Measurements from ENCODE around the gene WT1. TPM values are rescaled to one million over a fixed set of nuclear protein-coding genes. Genes with fewer than 3 reads are reported as not detected.

Gene WT1
- total and polyA plus RNA-seq, 10 of the 15 experiments (the other 5 are each of a cell fraction or from before 2014, with no cell fraction given): 0.07 to 0.37 (median 0.08) TPM; not detected in 7

DNA sequence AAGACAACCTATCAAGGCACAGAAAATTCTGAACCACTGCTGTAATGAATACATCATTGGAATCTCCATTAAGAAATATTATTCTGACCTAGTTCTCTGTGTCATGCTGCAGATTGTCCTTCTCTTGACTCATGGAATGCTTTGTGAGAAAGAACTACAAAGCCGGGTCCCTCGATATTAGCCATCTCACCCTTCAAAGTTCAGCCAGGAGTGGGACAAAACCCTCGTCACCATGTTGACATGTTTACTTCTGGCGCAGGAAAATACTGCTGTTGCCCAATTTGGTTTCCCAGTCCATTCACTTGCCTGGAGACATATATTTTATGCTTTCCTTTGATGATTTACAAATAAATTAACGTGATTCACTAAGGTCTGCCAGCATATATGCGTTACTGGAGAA lies 10.9 kb upstream of the WT1 start:
- ATAC-seq: no peak
- Histone ChIP-seq H3K4me2 (ENCODE audit: control insufficient read depth, insufficient read depth) (no peak overlapping the region), H3K27ac (ENCODE audit: control insufficient read depth, insufficient read depth) (no peak overlapping the region), H3K4me1 (ENCODE audit: control insufficient read depth, insufficient read depth, low read length) (no peaks in the 10 kb centered on the region), H3K36me3 (ENCODE audit: control insufficient read depth in 2 of 2, insufficient read depth in 2 of 2, low read length in 1 of 2) (no peaks in the 10 kb centered on the region), H3K9me3 (replicated peaks; ENCODE audit: control insufficient read depth, insufficient read depth, low read length) (no peaks in the 10 kb centered on the region), H3K79me2 (ENCODE audit: control insufficient read depth, insufficient read depth, low read length) (no peaks in the 10 kb centered on the region), H3K9ac (ENCODE audit: control insufficient read depth, insufficient read depth, low read length) (no peak overlapping the region), H3K4me3 (no peak overlapping the region), H4K20me1 (ENCODE audit: control insufficient read depth, insufficient read depth) (no peaks in the 10 kb centered on the region), H3K27me3 (replicated peaks in 1 of 2; ENCODE audit: control insufficient read depth in 2 of 2, insufficient read depth in 2 of 2, low read length in 1 of 2) (peaks cover 0 to 5% of the 10 kb centered on the region in 2 experiments; a peak in 1 of 4 replicates), H2AFZ (ENCODE audit: control insufficient read depth, low read depth, low read length) (no peak overlapping the region)
- DNase-seq (ENCODE audit: low read depth, low spot score): no peak
- CTCF ChIA-PET: no interaction called here
- in situ Hi-C loops (cut with MboI): no loop called here
- RAD21 ChIA-PET (ENCODE audit: unreplicated experiment): no interaction called here
- no TSS peak for BruUV-seq (replicated peaks)
- POLR2A ChIA-PET: no interaction called here
- WGBS (ENCODE audit: insufficient coverage, insufficient replicate concordance, low lambda C conversion rate, missing lambda C conversion rate): 19% methylated on average over 6 of the region's 6 CpGs
- SMC1A ChIA-PET (ENCODE audit: uncharacterized antibody, unreplicated experiment): interaction anchor here (1.5 kb wide), 1 partner anchor 43 kb away, joined by 3 read pairs; no protein-coding TSS in a partner anchor
- TF ChIP-seq KAT2A (conservative IDR thresholded peaks at IDR 0.05; ENCODE audit: control insufficient read depth, low read depth, low read length): no peak
- TF ChIP-seq, protein P1, sequence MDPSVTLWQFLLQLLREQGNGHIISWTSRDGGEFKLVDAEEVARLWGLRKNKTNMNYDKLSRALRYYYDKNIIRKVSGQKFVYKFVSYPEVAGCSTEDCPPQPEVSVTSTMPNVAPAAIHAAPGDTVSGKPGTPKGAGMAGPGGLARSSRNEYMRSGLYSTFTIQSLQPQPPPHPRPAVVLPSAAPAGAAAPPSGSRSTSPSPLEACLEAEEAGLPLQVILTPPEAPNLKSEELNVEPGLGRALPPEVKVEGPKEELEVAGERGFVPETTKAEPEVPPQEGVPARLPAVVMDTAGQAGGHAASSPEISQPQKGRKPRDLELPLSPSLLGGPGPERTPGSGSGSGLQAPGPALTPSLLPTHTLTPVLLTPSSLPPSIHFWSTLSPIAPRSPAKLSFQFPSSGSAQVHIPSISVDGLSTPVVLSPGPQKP (IDR thresholded peaks at IDR 0.05; ENCODE audit: low read depth, low read length): no peak
- TF ChIP-seq YBX1 (IDR thresholded peaks at IDR 0.05): no peak
- TF ChIP-seq JUNB (IDR thresholded peaks at IDR 0.05): no peak
- no peak for TF ChIP-seq ZZZ3 (IDR thresholded peaks at IDR 0.05; ENCODE audit: control insufficient read depth, insufficient read length, low read depth)
- no peak for TF ChIP-seq YY1 (IDR thresholded peaks at IDR 0.05; ENCODE audit: low read depth, low read length)
- TF ChIP-seq RBBP5 (conservative IDR thresholded peaks at IDR 0.05): no peak
- no peak for TF ChIP-seq STAT1 (conservative IDR thresholded peaks at IDR 0.05)
- TF ChIP-seq, protein P2, sequence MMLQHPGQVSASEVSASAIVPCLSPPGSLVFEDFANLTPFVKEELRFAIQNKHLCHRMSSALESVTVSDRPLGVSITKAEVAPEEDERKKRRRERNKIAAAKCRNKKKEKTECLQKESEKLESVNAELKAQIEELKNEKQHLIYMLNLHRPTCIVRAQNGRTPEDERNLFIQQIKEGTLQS (IDR thresholded peaks at IDR 0.05; ENCODE audit: borderline replicate concordance, extremely low read depth, low read depth, low read length): no peak
- TF ChIP-seq WRNIP1 (IDR thresholded peaks at IDR 0.05; ENCODE audit: borderline replicate concordance, low read depth, low read length): no peak
- no peak for TF ChIP-seq MXI1 (IDR thresholded peaks at IDR 0.05; ENCODE audit: low read depth, low read length)
- no peak for TF ChIP-seq TCF7 (IDR thresholded peaks at IDR 0.05; ENCODE audit: borderline replicate concordance)
- TF ChIP-seq, protein P3, sequence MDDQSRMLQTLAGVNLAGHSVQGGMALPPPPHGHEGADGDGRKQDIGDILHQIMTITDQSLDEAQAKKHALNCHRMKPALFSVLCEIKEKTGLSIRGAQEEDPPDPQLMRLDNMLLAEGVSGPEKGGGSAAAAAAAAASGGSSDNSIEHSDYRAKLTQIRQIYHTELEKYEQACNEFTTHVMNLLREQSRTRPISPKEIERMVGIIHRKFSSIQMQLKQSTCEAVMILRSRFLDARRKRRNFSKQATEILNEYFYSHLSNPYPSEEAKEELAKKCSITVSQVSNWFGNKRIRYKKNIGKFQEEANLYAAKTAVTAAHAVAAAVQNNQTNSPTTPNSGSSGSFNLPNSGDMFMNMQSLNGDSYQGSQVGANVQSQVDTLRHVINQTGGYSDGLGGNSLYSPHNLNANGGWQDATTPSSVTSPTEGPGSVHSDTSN (IDR thresholded peaks at IDR 0.05; ENCODE audit: insufficient replicate concordance, low read depth, low read length): no peak
- TF ChIP-seq LARP7 (IDR thresholded peaks at IDR 0.05): no peak
- TF ChIP-seq, protein P4, sequence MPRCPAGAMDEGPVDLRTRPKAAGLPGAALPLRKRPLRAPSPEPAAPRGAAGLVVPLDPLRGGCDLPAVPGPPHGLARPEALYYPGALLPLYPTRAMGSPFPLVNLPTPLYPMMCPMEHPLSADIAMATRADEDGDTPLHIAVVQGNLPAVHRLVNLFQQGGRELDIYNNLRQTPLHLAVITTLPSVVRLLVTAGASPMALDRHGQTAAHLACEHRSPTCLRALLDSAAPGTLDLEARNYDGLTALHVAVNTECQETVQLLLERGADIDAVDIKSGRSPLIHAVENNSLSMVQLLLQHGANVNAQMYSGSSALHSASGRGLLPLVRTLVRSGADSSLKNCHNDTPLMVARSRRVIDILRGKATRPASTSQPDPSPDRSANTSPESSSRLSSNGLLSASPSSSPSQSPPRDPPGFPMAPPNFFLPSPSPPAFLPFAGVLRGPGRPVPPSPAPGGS (IDR thresholded peaks at IDR 0.05; ENCODE audit: borderline replicate concordance, insufficient read depth, low read depth, low read length, poor library complexity, severe bottlenecking): no peak
- no peak for TF ChIP-seq SPI1 (IDR thresholded peaks at IDR 0.05; ENCODE audit: borderline replicate concordance, insufficient read depth, low read depth, low read length)
- TF ChIP-seq FOXK2 (IDR thresholded peaks at IDR 0.05): no peak
- no peak for TF ChIP-seq TBL1XR1 (IDR thresholded peaks at IDR 0.05; ENCODE audit: low read depth, low read length)
- FAIRE-seq: no peak
- intact Hi-C loops (cut with micrococcal nuclease; ENCODE audit: unreplicated experiment): loop anchor here (10.0 kb wide), 1 partner anchor 119 kb away; no protein-coding TSS in a partner anchor

Data from GM12878 (cell line).